Neural cell (in vitro differentiated cells): ENCODE measurements around the gene NR2E1. TPM values are rescaled to one million over a fixed set of nuclear protein-coding genes. Genes with fewer than 3 reads are reported as not detected.

Source experiments
- H2AFZ ChIP-seq: fragments of 200-600, 300-800 bp; sonication (generic), shearing (Covaris generic); 2 replicates; pipeline ENCODE4 v1.6.0; 2014; ENCODE audit warnings: low read depth, mild to moderate bottlenecking, antibody characterized with exemption, low read length, moderate library complexity
- H3F3A ChIP-seq: fragments of 200-600 bp; shearing (Covaris generic); 2 replicates; pipeline ENCODE4 v1.6.1; 2016; ENCODE audit warnings: mild to moderate bottlenecking, moderate library complexity, mixed read lengths, antibody characterized with exemption, low read length; ENCODE audit not compliant: insufficient read depth, poor library complexity, severe bottlenecking
- H3K27ac ChIP-seq: fragments of 200-600, 300-800 bp; sonication (generic), shearing (Covaris generic); 2 replicates; pipeline ENCODE4 v1.5.1; 2014; ENCODE audit warnings: mild to moderate bottlenecking, low read length, moderate library complexity
- H3K27me3 ChIP-seq: fragments of 300-800, 200-600 bp; sonication (generic), shearing (Covaris generic); 2 replicates; pipeline ENCODE4 v1.6.0; 2014; ENCODE audit warnings: mild to moderate bottlenecking, low read depth, low read length, moderate library complexity; ENCODE audit not compliant: insufficient read depth
- H3K36me3 ChIP-seq: fragments of 300-800, 200-600 bp; sonication (generic), shearing (Covaris generic); 2 replicates; pipeline ENCODE4 v1.5.1; 2014; ENCODE audit warnings: mild to moderate bottlenecking, antibody characterized with exemption, low read length, moderate library complexity; ENCODE audit not compliant: insufficient read depth
- H3K4me2 ChIP-seq: fragments of 300-800, 200-600 bp; sonication (generic), shearing (Covaris generic); 2 replicates; pipeline ENCODE4 v1.6.0; 2014; ENCODE audit warnings: mild to moderate bottlenecking, low read length
- H3K4me3 ChIP-seq: fragments of 300-800, 200-600 bp; sonication (generic), shearing (Covaris generic); 2 replicates; pipeline ENCODE4 v1.5.1; 2014; ENCODE audit warnings: mild to moderate bottlenecking, low read length, moderate library complexity
- H3K79me2 ChIP-seq: fragments of 200-600 bp; shearing (Covaris generic); replicated peaks from 2 replicates; pipeline ENCODE4 v1.6.0; 2014; ENCODE audit warnings: mild to moderate bottlenecking, low read length, moderate library complexity; ENCODE audit not compliant: insufficient read depth
- H3K9ac ChIP-seq: fragments of 300-800, 200-600 bp; sonication (generic), shearing (Covaris generic); 2 replicates; pipeline ENCODE4 v1.6.1; 2016; ENCODE audit warnings: mild to moderate bottlenecking, low read length, mixed read lengths
- H3K9me2 ChIP-seq: fragments of 200-600 bp; shearing (Covaris generic); 2 replicates; pipeline ENCODE4 v1.6.1; 2016; ENCODE audit warnings: mild to moderate bottlenecking, low read length, mixed read lengths; ENCODE audit not compliant: insufficient read depth
- H3K9me3 ChIP-seq: fragments of 200-600, 300-800 bp; sonication (generic), shearing (Covaris generic); 2 replicates; pipeline ENCODE4 v1.6.1; 2016; ENCODE audit warnings: mild to moderate bottlenecking, mixed run types, low read length, moderate library complexity, mixed read lengths
- H4K20me1 ChIP-seq: fragments of 200-600 bp; shearing (Covaris generic); 2 replicates; pipeline ENCODE4 v1.6.1; 2016; ENCODE audit warnings: mild to moderate bottlenecking, mixed run types; ENCODE audit not compliant: insufficient read depth
- EP300 ChIP-seq: fragments of 450-650 bp; conservative IDR thresholded peaks from 2 replicates; pipeline ENCODE4 v1.6.1; 2014; ENCODE audit warnings: antibody characterized with exemption, mild to moderate bottlenecking, moderate library complexity; ENCODE audit not compliant: poor library complexity, severe bottlenecking
- EZH2 ChIP-seq: fragments of 200-600, 300-800 bp; shearing (Covaris generic), sonication (generic); IDR thresholded peaks from 2 replicates; pipeline ENCODE4 v1.6.1; 2014; ENCODE audit warnings: antibody characterized with exemption, low read length, borderline replicate concordance, mild to moderate bottlenecking; ENCODE audit not compliant: insufficient read depth, poor library complexity, severe bottlenecking
- MXI1 ChIP-seq: fragments of 450-650 bp; conservative IDR thresholded peaks from 2 replicates; pipeline ENCODE4 v1.6.1; 2014; ENCODE audit warnings: antibody characterized with exemption, mild to moderate bottlenecking; ENCODE audit not compliant: poor library complexity, severe bottlenecking
- POLR2AphosphoS5 ChIP-seq: IDR thresholded peaks from 2 replicates; pipeline ENCODE4 v1.6.1; 2012
- RAD21 ChIP-seq: fragments of 450-650 bp; conservative IDR thresholded peaks from 2 replicates; pipeline ENCODE4 v1.6.1; 2014; ENCODE audit warnings: antibody characterized with exemption, mild to moderate bottlenecking, moderate library complexity
- SMC3 ChIP-seq: fragments of 450-650 bp; conservative IDR thresholded peaks from 2 replicates; pipeline ENCODE4 v1.6.1; 2014; ENCODE audit warnings: antibody characterized with exemption, mild to moderate bottlenecking, moderate library complexity; ENCODE audit not compliant: poor library complexity
- TAF1 ChIP-seq: IDR thresholded peaks from 2 replicates; pipeline ENCODE4 v1.6.1; 2012; ENCODE audit warnings: low read depth
- polyA plus RNA-seq: library from polyadenylated mRNA; depleted of rRNA; stranded (reverse); fragments of >200 nt; gene quantifications from 2 replicates; pipeline ENCODE4 v1.2.3, GENCODE V29; 2014
- TF ChIP-seq, protein P1 (sequence below): IDR thresholded peaks from 2 replicates; pipeline ENCODE4 v1.6.1; 2012; ENCODE audit warnings: borderline replicate concordance
- TF ChIP-seq, protein P2 (sequence below): fragments of 450-650 bp; IDR thresholded peaks from 2 replicates; pipeline ENCODE4 v1.5.1; 2014; ENCODE audit warnings: antibody characterized with exemption, mild to moderate bottlenecking, moderate library complexity; ENCODE audit not compliant: poor library complexity, severe bottlenecking

The NR2E1 gene
- polyA plus RNA-seq, 1 donor from 2014 or later = 1.3 TPM

DNA sequence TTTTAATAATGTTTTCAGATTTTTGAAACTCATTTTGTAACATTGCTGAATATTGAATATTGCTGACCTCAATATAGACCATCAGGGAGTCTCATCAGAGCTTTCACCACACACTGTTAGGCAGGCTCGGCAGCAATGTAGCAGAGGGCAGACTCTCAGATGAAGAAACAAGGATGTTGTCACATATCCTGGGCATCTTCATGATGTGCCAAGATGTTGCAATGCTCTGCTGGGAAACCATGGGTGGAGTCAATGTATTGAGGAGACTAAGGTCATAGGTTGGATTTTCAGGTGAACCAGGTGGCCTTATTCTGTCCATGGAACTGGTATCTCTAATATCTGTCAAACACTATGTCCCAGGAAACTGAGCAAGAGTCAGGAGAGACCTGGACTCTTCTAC is 27.3 kb downstream of the NR2E1 start:
- H3K79me2 ChIP-seq = no peaks in the 10 kb centered on the region
- H4K20me1 ChIP-seq = no peaks in the 10 kb centered on the region
- H2AFZ ChIP-seq = no peak overlapping the region
- H3K9me3 ChIP-seq = no peaks in the 10 kb centered on the region
- H3K36me3 ChIP-seq = no peaks in the 10 kb centered on the region
- H3K4me2 ChIP-seq = no peak overlapping the region
- H3K9ac ChIP-seq = no peak overlapping the region
- H3F3A ChIP-seq = no peaks in the 10 kb centered on the region
- no peaks in the 10 kb centered on the region for H3K27me3 ChIP-seq
- no peak overlapping the region for H3K27ac ChIP-seq
- no peak overlapping the region for H3K4me3 ChIP-seq
- TF ChIP-seq, protein P1, sequence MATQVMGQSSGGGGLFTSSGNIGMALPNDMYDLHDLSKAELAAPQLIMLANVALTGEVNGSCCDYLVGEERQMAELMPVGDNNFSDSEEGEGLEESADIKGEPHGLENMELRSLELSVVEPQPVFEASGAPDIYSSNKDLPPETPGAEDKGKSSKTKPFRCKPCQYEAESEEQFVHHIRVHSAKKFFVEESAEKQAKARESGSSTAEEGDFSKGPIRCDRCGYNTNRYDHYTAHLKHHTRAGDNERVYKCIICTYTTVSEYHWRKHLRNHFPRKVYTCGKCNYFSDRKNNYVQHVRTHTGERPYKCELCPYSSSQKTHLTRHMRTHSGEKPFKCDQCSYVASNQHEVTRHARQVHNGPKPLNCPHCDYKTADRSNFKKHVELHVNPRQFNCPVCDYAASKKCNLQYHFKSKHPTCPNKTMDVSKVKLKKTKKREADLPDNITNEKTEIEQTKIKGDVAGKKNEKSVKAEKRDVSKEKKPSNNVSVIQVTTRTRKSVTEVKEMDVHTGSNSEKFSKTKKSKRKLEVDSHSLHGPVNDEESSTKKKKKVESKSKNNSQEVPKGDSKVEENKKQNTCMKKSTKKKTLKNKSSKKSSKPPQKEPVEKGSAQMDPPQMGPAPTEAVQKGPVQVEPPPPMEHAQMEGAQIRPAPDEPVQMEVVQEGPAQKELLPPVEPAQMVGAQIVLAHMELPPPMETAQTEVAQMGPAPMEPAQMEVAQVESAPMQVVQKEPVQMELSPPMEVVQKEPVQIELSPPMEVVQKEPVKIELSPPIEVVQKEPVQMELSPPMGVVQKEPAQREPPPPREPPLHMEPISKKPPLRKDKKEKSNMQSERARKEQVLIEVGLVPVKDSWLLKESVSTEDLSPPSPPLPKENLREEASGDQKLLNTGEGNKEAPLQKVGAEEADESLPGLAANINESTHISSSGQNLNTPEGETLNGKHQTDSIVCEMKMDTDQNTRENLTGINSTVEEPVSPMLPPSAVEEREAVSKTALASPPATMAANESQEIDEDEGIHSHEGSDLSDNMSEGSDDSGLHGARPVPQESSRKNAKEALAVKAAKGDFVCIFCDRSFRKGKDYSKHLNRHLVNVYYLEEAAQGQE = no peak
- TF ChIP-seq RAD21 = no peak
- TF ChIP-seq, protein P2, sequence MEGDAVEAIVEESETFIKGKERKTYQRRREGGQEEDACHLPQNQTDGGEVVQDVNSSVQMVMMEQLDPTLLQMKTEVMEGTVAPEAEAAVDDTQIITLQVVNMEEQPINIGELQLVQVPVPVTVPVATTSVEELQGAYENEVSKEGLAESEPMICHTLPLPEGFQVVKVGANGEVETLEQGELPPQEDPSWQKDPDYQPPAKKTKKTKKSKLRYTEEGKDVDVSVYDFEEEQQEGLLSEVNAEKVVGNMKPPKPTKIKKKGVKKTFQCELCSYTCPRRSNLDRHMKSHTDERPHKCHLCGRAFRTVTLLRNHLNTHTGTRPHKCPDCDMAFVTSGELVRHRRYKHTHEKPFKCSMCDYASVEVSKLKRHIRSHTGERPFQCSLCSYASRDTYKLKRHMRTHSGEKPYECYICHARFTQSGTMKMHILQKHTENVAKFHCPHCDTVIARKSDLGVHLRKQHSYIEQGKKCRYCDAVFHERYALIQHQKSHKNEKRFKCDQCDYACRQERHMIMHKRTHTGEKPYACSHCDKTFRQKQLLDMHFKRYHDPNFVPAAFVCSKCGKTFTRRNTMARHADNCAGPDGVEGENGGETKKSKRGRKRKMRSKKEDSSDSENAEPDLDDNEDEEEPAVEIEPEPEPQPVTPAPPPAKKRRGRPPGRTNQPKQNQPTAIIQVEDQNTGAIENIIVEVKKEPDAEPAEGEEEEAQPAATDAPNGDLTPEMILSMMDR = no peak
- TF ChIP-seq POLR2AphosphoS5 = no peak
- no peak for TF ChIP-seq EP300
- TF ChIP-seq SMC3 = no peak
- no peak for TF ChIP-seq MXI1
- no peak for TF ChIP-seq TAF1
- TF ChIP-seq EZH2 = no peak
- H3K9me2 ChIP-seq = no peaks in the 10 kb centered on the region

DNA sequence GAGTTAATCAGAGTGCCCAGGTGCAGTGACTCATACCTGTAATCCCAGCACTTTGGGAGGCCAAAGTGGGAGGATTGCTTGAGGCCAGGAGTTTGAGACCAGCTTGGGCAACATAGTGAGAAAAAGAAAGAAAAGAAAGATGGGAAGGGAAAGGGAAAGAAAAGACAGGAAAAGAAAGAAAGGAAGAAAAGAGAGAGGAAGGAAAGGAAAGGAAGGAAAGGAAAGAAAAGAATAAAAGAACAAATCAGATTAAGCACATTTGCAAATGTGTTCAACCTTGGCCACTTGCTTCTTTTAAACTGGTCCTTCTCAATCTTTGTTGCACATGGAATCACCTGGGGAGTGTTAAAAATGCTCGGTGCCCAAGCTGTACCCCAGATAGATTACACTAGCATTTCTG is 28.0 kb downstream of the NR2E1 start:
- H2AFZ ChIP-seq = no peak overlapping the region
- H3K9me3 ChIP-seq = no peaks in the 10 kb centered on the region
- no peaks in the 10 kb centered on the region for H3K79me2 ChIP-seq
- H3K9me2 ChIP-seq = no peaks in the 10 kb centered on the region
- no peaks in the 10 kb centered on the region for H3F3A ChIP-seq
- H3K4me3 ChIP-seq = no peak overlapping the region
- no peak overlapping the region for H3K27ac ChIP-seq
- H4K20me1 ChIP-seq = no peaks in the 10 kb centered on the region
- TF ChIP-seq POLR2AphosphoS5 = no peak
- TF ChIP-seq SMC3 = no peak
- TF ChIP-seq EP300 = no peak
- TF ChIP-seq, protein P1 = no peak
- no peak for TF ChIP-seq MXI1
- no peak for TF ChIP-seq RAD21
- TF ChIP-seq, protein P2 = no peak
- no peak for TF ChIP-seq EZH2
- TF ChIP-seq TAF1 = no peak
- no peak overlapping the region for H3K4me2 ChIP-seq
- no peaks in the 10 kb centered on the region for H3K27me3 ChIP-seq
- no peaks in the 10 kb centered on the region for H3K36me3 ChIP-seq
- H3K9ac ChIP-seq = no peak overlapping the region
